Ovary (tissue), 9 donors: ENCODE measurements around the gene SLC44A4. TPM values are rescaled to one million over a fixed set of nuclear protein-coding genes. Genes with fewer than 3 reads are reported as not detected.

ENCODE experiments used
- DNase-seq, 5 donors: peaks; one replicate each; pipeline ENCODE4 v3.0.0-alpha.2; 2019 to 2020
- H3K27ac ChIP-seq, 2 donors: fragments of 200-600 bp; one replicate each; pipeline versions ENCODE4 v1.5.1 to v1.8.0; 2019 to 2022
- H3K27me3 ChIP-seq: fragments of 200-600 bp; one replicate; pipeline ENCODE4 v1.8.0; 2022
- H3K36me3 ChIP-seq: fragments of 200-600 bp; sonication (generic); one replicate; pipeline ENCODE4 v1.5.1; 2019
- H3K4me1 ChIP-seq: one replicate; pipeline ENCODE4 v1.8.1; 2013; ENCODE audit warnings: mild to moderate bottlenecking, moderate library complexity; ENCODE audit not compliant: insufficient read depth
- H3K4me3 ChIP-seq: fragments of 200-600 bp; sonication (generic); one replicate; pipeline ENCODE4 v1.5.1; 2017
- H3K9me3 ChIP-seq, 2 donors: fragments of 200-600 bp in 1 of 2; sonication (generic) in 1 of 2; one replicate each; pipeline versions ENCODE4 v1.5.1 to v1.8.1; 2013 to 2019; ENCODE audit warnings: mild to moderate bottlenecking in 1 of 2, moderate library complexity in 1 of 2
- EP300 ChIP-seq: sonication (generic); formaldehyde crosslinking; IDR thresholded peaks from one replicate; pipeline ENCODE4 v1.6.1; 2017; ENCODE audit warnings: antibody characterized with exemption
- POLR2A ChIP-seq: fragments of 450-650 bp; IDR thresholded peaks from one replicate; pipeline ENCODE4 v1.6.1; 2017; ENCODE audit warnings: antibody characterized with exemption, mild to moderate bottlenecking, moderate library complexity
- WGBS, 3 donors: extraction: QIAGEN DNeasy Blood & Tissue Kit in 1 of 3; methylation state at CpG; one replicate each; pipeline versions ENCODE4 v1.1.5 to v1.1.7; 2013 to 2017; 5-methylcytosine and 5-hydroxymethylcytosine counted together
- intact Hi-C, 4 donors: fragments of 100-400 bp; cut with DNase I; formaldehyde crosslinking; loops; one replicate each; pipeline versions ENCODE4 v1.11.0 to v1.15.1; 2022 to 2023
- polyA plus RNA-seq, 2 donors: library from polyadenylated mRNA; stranded (reverse); fragments of 200-250 nt in 1 of 2; fragments of 350-450 nt in 1 of 2; fragmentation: Illumina TruSeq in 1 of 2; extraction: RNeasy Lipid Tissue Mini Kit (QIAGEN cat#74804) in 1 of 2; gene quantifications; one replicate each; pipeline ENCODE4 v1.2.3, GENCODE V29; 2013 to 2014
- total RNA-seq, 7 donors: library from RNA; depleted of rRNA in 2 of 7; stranded (reverse); fragments of >200 nt in 2 of 7; fragmentation: NEBNext Ultra II Directional in 3 of 7; extraction: Animal tissue kit (Norgen Biotek cat#: 25700) in 3 of 7; gene quantifications; one replicate each; pipeline versions ENCODE4 v1.1.0 to v1.2.4, GENCODE V29; 2016 to 2023
- TF ChIP-seq, protein P1 (sequence below), 3 donors: fragments of 450-650 bp in 2 of 3; fragments of 200-600 bp in 1 of 3; IDR thresholded peaks; one replicate each; pipeline versions ENCODE4 v1.5.1 to v1.8.0; 2016 to 2022; ENCODE audit warnings: antibody characterized with exemption in 3 of 3, mild to moderate bottlenecking in 1 of 3
- donor health status: DM: no; HTN: no; CAD: no; lungs with moderate emphysema.
- donor health status: DM: no; HTN: no; CAD: no.
- donor health status: Bipolar disorder and iron deficiency.
- donor health status: DM: yes; HTN: yes; CAD: no.
- donor health status: DM: no; HTN: no; CAD: no.
- donor health status: DM: yes; HTN: yes; CAD: no.

The SLC44A4 gene
- total and polyA plus RNA-seq, 9 donors = 1.4 to 54.8 (median 6.2) TPM

DNA sequence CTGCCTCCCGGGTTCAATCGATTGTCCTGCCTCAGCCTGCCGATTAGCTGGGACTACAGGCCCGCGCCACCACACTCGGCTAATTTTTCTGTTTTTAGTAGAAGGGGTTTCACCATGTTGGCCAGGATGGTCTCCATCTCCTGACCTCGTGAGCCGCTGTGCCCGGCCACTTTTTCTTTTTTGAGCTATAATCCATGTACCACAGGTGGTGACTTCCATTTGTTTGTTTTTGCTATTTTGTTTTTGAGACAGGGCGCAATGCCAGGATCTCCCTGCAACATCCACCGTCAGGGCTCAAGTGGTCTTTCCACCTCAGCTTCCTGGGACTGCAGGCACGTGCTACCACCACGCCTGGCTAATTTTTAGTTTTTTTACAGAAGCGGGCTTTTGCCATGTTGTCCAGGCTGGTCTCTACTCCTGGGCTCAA is 42.7 kb downstream of the SLC44A4 start:
- intact Hi-C loops = loop anchor here in 2 of 4 donors (10.0 kb wide), 2 partner anchors 101 to 291 kb away; partner anchors contain the start of genes ATP6V1G2 (in 1 of the 2), CLIC1 (in 1 of the 2), DDX39B (in 1 of the 2) and NFKBIL1 (in 1 of the 2)
- Histone ChIP-seq H3K36me3 (no peaks in the 10 kb centered on the region), H3K27me3 (no peaks in the 10 kb centered on the region), H3K4me1 (peaks cover 4% of the 10 kb centered on the region), H3K9me3 (no peaks in the 10 kb centered on the region), H3K27ac (peak overlapping the region; percentile 49 to 93), H3K4me3 (peak overlapping the region; percentile 97)
- WGBS, 3 donors = 4 to 20% (median 10%) methylated on average over 14 of the region's 14 CpGs
- TF ChIP-seq, protein P1, sequence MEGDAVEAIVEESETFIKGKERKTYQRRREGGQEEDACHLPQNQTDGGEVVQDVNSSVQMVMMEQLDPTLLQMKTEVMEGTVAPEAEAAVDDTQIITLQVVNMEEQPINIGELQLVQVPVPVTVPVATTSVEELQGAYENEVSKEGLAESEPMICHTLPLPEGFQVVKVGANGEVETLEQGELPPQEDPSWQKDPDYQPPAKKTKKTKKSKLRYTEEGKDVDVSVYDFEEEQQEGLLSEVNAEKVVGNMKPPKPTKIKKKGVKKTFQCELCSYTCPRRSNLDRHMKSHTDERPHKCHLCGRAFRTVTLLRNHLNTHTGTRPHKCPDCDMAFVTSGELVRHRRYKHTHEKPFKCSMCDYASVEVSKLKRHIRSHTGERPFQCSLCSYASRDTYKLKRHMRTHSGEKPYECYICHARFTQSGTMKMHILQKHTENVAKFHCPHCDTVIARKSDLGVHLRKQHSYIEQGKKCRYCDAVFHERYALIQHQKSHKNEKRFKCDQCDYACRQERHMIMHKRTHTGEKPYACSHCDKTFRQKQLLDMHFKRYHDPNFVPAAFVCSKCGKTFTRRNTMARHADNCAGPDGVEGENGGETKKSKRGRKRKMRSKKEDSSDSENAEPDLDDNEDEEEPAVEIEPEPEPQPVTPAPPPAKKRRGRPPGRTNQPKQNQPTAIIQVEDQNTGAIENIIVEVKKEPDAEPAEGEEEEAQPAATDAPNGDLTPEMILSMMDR (IDR thresholded peaks at IDR 0.05) = no peak
- TF ChIP-seq POLR2A (no peak), EP300 (no peak)
- DNase-seq = peak in 1 of 5 donors; percentile 27

DNA sequence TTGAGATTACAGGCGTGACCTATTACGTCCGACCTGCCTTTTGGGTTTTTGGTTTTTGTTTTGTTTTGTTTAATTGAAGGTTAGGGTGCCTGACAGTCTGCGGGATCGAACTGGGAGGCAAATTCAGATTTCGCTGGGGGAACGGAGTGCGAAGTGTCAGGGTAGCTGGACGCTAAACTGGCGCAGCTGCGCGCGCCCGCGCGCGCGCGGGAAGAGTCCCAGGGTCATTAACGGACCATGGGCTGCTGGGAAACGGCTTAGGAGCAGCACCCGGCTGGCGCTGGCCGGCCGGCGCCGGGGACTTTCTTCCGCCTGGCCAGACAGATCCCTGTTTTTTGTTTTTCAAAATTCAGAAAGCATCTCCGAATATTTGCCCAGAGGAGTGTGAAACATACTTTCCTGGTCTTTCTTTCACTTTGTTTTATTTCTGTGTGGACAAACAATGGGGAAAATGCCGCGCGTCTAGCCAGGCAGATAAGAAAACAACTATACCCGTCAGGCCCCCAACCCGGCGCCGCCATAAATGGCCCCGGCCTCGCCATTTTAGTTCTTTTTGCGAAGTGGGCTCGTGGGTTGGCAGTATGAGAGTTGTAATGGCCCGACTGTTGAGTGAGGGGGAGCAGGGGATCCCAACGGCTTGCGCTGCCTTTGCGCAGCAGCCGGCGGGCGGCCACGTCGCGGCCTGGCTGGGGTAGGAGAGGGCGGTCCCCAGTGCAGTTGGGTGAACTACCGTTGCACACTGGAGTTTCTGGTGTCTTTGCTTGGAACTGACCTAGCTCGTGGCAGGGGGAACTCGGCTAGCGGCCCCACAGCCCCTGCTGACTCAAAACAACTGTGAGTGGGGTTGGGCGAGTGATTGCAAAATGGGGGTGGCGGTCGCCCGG is 44.2 kb downstream of the SLC44A4 start:
- TF ChIP-seq EP300 (no peak), POLR2A (peak; percentile 50)
- TF ChIP-seq, protein P1 (IDR thresholded peaks at IDR 0.05) = peak in 2 of 3 donors; percentile 13 to 16
- intact Hi-C loops = loop anchor here (5.0 to 10.0 kb wide), 7 partner anchors 37 to 290 kb away; partner anchors contain the start of genes CLIC1 (in 2 of the 4), LY6G5C (in 2 of the 4), ATP6V1G2 (in 1 of the 4) and CSNK2B (in 1 of the 4)
- DNase-seq = peak; percentile 88 to 93 (median 88)
- WGBS, 3 donors = 0 to 1% (median 0%) methylated on average over 58 to 59 of the region's 59 CpGs
- Histone ChIP-seq H3K9me3 (no peaks in the 10 kb centered on the region), H3K4me3 (peak overlapping the region; percentile 97), H3K36me3 (no peaks in the 10 kb centered on the region), H3K4me1 (peaks cover 7% of the 10 kb centered on the region), H3K27me3 (no peaks in the 10 kb centered on the region), H3K27ac (peak overlapping the region; percentile 91 to 93)

DNA sequence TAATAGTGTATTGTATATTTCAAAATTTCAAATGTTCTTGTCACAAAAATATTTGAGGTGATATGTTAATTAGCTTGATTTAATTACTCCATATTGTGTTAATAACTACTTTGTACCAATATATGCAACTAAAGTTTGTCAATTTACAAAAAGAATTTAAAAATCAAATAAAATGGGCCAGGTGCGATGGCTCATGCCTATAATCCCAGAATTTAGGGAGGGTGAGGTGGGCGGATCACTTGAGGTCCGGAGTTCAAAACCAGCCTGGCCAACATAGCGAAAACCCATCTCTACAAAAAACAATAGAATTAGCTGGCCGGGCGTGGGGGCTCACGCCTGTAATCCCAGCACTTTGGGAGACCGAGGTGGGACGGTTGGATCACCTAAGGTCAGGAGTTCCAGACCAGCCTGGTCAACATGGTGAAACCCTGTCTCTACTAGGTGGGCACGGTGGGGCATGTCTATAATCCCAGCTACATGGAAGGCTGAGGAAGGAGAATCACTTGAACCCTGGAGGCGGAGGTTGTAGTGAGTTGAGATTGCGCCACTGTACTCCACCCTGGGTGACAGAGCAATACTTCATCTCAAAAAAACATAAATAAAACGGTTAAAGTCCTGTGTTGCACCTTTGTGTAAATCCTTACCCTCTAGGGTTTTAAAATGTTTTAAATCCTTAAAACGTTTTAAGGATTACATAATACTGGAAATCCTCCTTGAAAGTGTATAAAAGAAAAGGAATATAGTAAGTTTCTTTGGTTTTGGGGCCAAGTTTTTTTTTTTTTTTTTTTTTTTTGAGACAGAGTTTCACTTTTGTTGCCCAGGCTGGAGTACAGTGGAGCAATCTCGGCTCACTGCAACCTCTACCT is 47.2 kb downstream of the SLC44A4 start:
- no peak overlapping the region for H3K27ac ChIP-seq
- H3K36me3 ChIP-seq = no peaks in the 10 kb centered on the region
- no peaks in the 10 kb centered on the region for H3K9me3 ChIP-seq
- intact Hi-C loops = loop anchor here (2.0 to 10.0 kb wide), 8 partner anchors 34 to 287 kb away; partner anchors contain the start of genes CLIC1 (in 2 of the 4), LY6G5C (in 2 of the 4), ATP6V1G2 (in 1 of the 4) and CSNK2B (in 1 of the 4)
- peaks cover 7% of the 10 kb centered on the region for H3K4me1 ChIP-seq
- DNase-seq = peak in 2 of 5 donors; percentile 6 to 30
- TF ChIP-seq EP300 (no peak), POLR2A (no peak)
- TF ChIP-seq, protein P1 (IDR thresholded peaks at IDR 0.05) = no peak
- H3K4me3 ChIP-seq = no peak overlapping the region
- 79 to 83% (median 81%) methylated on average over 15 of the region's 15 CpGs for WGBS, 3 donors
- no peaks in the 10 kb centered on the region for H3K27me3 ChIP-seq
